GM13977 (cell line): Measurements from ENCODE around the gene CACUL1.

ENCODE experiments used
- DNase-seq: peaks from one replicate; pipeline ENCODE4 v3.0.0; 2012; ENCODE audit warnings: low spot score
- in situ Hi-C: fragments of 300-500 bp; cut with MboI; formaldehyde crosslinking; loops from one replicate; pipeline ENCODE4 v1.12.0; 2022; ENCODE audit warnings: low sequenced_read_pairs, low pct_unique_long_range_greater_than_20kb, mixed read lengths, inconsistent platforms; ENCODE audit not compliant: unreplicated experiment
- TF ChIP-seq, protein P1 (sequence below): IDR thresholded peaks from 2 replicates; pipeline ENCODE4 v1.5.1; 2012; ENCODE audit warnings: mild to moderate bottlenecking, control low read depth; ENCODE audit not compliant: insufficient read depth; ENCODE audit errors: extremely low read depth, missing control alignments

The CACUL1 gene

DNA sequence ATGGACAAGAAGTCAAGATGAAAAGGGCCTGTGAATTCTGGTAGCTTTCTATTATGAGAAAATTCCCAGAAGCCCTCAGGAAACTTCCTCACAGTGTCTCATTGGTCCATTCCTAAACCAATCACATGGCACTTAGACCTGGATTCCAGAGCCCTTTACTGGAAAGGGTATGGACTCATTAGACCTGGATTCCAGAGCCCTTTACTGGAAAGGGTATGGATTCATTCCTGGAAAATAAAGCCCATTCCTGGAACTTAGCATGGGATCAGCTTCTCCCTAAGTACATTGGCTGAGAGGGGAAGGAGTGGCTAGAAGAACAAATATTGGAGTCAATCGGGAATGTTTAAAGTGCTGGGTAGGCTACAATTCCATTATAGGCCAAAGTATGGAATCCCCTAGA, 3.7 kb upstream of the CACUL1 start:
- in situ Hi-C loops = no loop called here
- TF ChIP-seq, protein P1, sequence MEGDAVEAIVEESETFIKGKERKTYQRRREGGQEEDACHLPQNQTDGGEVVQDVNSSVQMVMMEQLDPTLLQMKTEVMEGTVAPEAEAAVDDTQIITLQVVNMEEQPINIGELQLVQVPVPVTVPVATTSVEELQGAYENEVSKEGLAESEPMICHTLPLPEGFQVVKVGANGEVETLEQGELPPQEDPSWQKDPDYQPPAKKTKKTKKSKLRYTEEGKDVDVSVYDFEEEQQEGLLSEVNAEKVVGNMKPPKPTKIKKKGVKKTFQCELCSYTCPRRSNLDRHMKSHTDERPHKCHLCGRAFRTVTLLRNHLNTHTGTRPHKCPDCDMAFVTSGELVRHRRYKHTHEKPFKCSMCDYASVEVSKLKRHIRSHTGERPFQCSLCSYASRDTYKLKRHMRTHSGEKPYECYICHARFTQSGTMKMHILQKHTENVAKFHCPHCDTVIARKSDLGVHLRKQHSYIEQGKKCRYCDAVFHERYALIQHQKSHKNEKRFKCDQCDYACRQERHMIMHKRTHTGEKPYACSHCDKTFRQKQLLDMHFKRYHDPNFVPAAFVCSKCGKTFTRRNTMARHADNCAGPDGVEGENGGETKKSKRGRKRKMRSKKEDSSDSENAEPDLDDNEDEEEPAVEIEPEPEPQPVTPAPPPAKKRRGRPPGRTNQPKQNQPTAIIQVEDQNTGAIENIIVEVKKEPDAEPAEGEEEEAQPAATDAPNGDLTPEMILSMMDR = no peak
- DNase-seq = no peak

DNA sequence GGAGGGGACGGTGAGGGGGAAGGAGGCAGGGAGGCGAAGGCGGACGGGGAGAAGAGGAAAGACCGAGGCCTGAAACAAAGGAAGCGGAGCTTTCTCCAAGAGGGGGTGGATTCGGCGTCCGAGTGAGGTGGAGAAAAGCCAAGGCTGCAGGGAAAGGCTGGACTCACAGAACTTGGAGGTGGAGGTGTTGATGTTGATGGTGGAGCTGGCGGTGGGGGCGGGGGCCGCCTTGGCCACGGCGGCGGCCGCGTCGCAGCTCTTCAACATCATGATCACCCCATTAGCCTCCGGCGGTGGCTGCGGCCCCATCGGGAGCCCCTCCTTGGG, 578 bp downstream of the CACUL1 start:
- TF ChIP-seq, protein P1 = no peak
- peak; percentile 56 for DNase-seq
- in situ Hi-C loops = no loop called here

DNA sequence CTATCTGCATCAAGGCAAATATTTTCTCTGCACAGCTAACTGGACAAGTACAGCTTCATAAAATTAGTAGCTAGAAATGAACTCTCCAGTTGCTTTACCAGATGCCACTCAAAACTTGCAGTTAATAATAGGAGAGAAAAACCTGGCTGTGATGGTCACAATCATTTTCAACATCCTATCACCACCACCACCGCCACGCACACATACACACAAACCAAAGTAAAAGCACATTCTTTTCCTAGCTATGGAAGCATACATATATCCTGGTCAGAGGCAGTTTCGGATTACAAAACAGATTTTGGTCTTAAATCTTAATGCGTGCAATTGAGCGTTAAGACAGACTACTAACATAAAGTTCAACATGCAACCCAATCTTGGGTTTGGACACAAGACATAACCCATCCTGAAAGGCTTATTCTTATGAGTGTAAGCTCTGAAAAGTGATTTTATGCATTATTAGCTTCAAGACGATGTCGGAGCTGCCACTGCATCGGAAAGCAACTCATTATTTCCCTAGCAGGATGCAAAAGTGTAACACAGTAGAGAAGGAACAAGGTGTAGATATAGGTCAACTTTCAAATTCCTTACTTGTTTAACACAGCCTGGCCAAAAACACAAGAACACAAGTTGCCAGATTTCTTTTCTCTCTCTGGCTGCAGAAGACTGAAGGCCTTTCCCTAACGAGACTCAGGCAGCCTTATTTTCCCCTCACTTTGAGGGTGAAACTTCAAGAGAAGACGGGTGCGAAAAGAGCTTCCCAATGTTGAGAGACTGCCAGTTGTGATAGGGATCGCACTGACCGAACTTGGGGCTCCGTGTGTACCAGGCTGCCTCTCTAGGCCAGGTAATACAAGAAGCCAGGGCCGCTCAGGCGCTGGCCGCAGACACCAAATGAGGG, 1.2 kb downstream of the CACUL1 start:
- in situ Hi-C loops = no loop called here
- no peak for DNase-seq
- TF ChIP-seq, protein P1 = no peak

DNA sequence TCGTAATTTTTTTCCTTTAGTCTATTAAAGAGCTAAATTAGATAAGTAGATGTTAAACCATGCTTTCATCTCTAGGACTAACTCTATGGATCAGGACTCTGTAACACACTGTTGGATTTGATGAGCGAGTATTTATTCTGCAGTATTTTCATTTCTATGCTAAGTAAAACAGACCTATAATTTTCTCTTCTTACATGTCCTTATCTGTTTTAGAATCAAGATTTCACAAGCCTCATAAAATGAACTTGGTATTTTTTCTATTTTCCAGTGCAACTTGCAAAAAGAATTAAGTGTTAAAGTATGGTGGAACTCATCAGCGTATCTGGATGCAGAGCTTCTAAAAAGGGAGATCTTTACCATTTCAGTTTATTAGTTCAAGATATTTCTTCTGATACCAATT, 2.4 kb downstream of the CACUL1 start:
- no peak for DNase-seq
- in situ Hi-C loops = no loop called here

DNA sequence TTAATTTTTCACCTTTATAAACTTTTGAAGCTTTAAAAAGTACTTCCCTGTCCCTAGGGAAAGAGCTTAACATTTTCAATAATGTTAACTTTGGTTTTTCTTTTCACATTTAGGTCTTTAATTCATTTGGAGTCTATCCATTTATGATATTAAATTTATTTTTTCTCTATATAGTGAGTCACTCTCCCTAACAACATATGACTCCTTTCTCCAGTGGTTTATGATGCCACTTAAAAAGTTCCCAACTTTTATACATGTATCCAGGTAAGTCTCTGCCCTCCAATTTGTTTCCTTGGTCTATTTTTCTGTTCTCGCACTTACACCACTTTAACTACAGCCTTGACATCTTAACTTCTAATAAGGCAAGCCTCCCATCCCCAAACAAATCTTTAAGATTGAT, 3.5 kb downstream of the CACUL1 start:
- no peak for DNase-seq
- TF ChIP-seq, protein P1 = no peak
- in situ Hi-C loops = no loop called here

More for the DNA sequence above, 2.4 kb downstream of the CACUL1 start:
- TF ChIP-seq, protein P1 = no peak

DNA sequence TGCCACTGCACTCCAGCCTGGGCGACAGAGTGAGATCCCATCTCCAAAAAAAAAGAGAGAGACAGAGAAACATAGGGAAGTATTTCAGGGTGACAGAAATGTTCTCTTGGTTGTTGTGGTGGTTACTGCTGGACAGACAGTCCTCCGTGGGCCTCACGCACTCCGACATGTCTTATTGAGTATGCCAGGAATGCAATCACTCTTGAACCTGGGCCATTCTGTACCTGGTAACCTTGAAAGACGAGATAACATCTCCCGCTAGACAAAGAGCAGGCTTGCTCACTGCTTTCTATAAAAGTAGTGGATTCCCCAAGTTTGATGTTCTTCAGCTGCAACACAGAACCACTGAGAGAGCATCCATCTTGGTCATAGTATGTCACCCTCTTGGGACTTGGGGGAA, 6.7 kb downstream of the CACUL1 start:
- in situ Hi-C loops = no loop called here
- no peak for DNase-seq
- TF ChIP-seq, protein P1 = no peak
